HG02610 (cell line): ENCODE data around the gene GPX2.
A peak's percentile ranks its signal among the peaks of the same experiment; 100 is the strongest.

Source experiments
- ATAC-seq: cut with Tn5 transposase; IDR thresholded peaks from one replicate; pipeline ENCODE4 v1.9.1; 2021; ENCODE audit warnings: mild to moderate bottlenecking, moderate library complexity; ENCODE audit not compliant: unreplicated experiment

Gene GPX2

GRCh38 chr14:64960762-64961276 is 18.3 kb upstream of the GPX2 start:
- ATAC-seq = no peak

- no peak for ATAC-seq
Measured at GRCh38 chr14:64958743-64959142, 16.2 kb upstream of the GPX2 start.

- no peak for ATAC-seq
Measured at GRCh38 chr14:64958201-64958600, 15.7 kb upstream of the GPX2 start.

GRCh38 chr14:64956697-64957406 is 14.3 kb upstream of the GPX2 start:
- no peak for ATAC-seq

GRCh38 chr14:64955297-64955696 is 12.8 kb upstream of the GPX2 start:
- ATAC-seq = no peak

GRCh38 chr14:64954491-64955240 is 12.1 kb upstream of the GPX2 start:
- ATAC-seq = no peak

GRCh38 chr14:64953661-64954060 is 11.1 kb upstream of the GPX2 start:
- ATAC-seq = no peak

- ATAC-seq = no peak
Measured at GRCh38 chr14:64953310-64953654, 10.7 kb upstream of the GPX2 start.

GRCh38 chr14:64952598-64953309 is 10.2 kb upstream of the GPX2 start:
- peak; percentile 65 for ATAC-seq

GRCh38 chr14:64951724-64952123 is 9.2 kb upstream of the GPX2 start:
- ATAC-seq = no peak

- ATAC-seq = no peak
Measured at GRCh38 chr14:64951291-64951690, 8.7 kb upstream of the GPX2 start.

GRCh38 chr14:64950889-64951288 is 8.3 kb upstream of the GPX2 start:
- ATAC-seq = no peak

GRCh38 chr14:64948612-64949210 is 6.2 kb upstream of the GPX2 start:
- no peak for ATAC-seq

GRCh38 chr14:64947710-64948611 is 5.4 kb upstream of the GPX2 start:
- ATAC-seq = no peak

GRCh38 chr14:64946310-64947045 is 3.9 kb upstream of the GPX2 start:
- no peak for ATAC-seq

- ATAC-seq = no peak
Measured at GRCh38 chr14:64945431-64946178, 3.1 kb upstream of the GPX2 start.

GRCh38 chr14:64944861-64945260 is 2.3 kb upstream of the GPX2 start:
- ATAC-seq = no peak

- no peak for ATAC-seq
Measured at GRCh38 chr14:64944041-64944440, 1.5 kb upstream of the GPX2 start.

- no peak for ATAC-seq
Measured at GRCh38 chr14:64943556-64943955, 1.0 kb upstream of the GPX2 start.
